ENCODE results near the gene HHLA2.

HHLA2 gene

DNA sequence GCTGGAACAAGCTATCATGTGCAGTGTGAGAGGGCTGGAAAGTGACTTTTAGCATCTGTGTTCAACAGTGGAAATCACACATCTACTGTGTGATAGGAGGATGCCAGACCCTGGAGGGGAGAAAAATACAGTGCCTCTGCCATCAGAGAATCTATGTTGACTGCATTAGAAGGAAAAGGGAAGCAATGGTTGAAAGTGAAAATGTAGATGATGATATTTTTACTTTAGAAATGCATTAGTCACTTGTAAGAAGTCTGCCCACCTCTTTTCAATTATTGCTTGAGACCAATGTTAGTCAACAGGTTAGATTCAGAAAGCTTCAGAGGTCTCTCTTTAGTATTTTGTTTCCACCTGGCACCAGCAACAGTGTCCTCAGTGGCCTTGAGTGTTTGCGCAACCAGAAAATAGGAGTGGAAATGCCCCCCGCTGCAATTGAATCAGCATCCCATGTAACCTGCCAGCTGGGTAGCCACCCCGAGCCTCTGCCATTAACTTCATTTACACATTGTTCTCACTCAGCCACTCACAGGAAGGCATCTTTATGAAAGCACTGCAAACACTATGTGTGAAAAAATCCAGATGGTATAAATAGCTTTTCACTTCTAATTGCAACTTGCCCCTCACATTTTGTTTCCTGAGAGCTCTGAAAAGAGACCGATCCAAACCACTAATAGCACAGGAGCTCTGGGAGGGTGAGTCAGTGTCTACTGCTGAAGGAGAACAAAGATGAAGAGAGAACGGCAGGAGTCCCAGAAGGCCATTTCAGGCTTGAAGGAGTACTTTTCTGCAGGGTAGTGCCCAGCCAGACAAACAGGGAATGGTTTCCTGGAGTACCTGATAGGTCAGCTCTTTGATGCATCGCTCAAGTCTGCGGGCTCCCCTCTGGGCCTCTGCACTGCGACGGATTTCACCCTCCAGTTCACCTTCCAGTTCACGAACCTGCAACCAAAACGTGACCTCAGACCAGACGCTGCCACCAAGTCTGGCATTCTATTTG lies 92.1 kb downstream of the HHLA2 start:
- DNase-seq (ENCODE audit: insufficient read length, low spot score) (no peak), FAIRE-seq (no peak)
- TF ChIP-seq POLR2A (IDR thresholded peaks at IDR 0.05; ENCODE audit: low read depth, low read length) (no peak), SPI1 (IDR thresholded peaks at IDR 0.05; ENCODE audit: low read depth, low read length) (peak; percentile 41; the same call in 1 of the 2 replicates)

DNA sequence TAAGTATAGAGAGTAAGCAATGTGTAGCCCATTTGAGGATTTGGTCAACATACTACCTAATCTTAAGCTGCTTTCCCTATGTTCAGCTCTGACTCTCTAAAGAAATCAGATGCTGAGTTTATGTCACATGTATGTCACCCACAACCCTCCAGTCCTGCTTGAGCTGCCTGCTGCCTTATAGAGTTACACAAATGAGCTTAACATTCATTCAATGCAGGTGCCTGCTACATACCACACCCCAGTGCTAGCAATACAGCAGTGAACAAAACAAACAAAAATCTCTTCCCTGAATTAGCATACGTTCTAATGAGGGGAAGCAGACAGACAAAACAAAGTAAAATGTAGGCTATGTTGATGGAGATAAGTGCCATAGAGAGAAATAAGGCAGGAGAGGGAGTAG lies 93.0 kb downstream of the HHLA2 start:
- TF ChIP-seq PAX5 (IDR thresholded peaks at IDR 0.05; ENCODE audit: insufficient read depth, low read length, severe bottlenecking) (no peak), POU2F2 (IDR thresholded peaks at IDR 0.05; ENCODE audit: low read depth, low read length) (no peak), POLR2AphosphoS5 (IDR thresholded peaks at IDR 0.05; ENCODE audit: low read depth, low read length) (no peak)
- peak; percentile 91 for FAIRE-seq
- DNase-seq (ENCODE audit: insufficient read length, low spot score), result no peak

DNA sequence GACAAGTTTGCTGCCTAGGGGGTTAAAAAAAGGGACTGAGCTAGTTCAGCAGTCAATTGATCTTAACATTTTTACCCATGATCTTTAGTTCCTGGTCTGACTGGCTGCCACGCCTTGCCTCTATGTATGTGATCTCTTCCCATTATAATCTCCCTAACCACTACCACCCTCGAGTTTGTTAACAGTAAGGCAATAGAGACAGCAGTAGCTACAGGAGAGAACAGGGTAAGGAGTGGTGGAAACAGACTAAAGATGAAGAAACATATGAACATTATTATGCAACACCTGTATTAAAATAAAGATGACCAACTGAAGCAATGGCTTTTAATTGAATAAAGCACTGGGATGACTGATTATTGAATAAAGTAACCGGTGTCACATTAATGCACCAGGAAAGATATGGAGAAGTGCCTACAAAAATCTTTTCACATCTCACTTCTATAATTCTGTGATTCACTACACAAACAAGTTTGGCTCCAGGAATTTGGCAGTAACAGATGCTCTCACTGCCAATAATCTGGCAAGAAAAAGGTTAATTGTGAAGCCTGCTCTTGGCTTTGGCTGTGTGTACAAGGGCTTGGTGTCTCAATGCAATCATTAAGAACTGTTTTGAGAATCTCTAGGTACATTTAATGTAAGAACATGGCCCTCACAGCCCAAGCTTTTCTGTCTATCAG lies 95.7 kb downstream of the HHLA2 start:
- DNase-seq (ENCODE audit: insufficient read length, low spot score), result no peak
- FAIRE-seq, result no peak
- no peak for TF ChIP-seq SPI1 (IDR thresholded peaks at IDR 0.05; ENCODE audit: low read depth, low read length)

DNA sequence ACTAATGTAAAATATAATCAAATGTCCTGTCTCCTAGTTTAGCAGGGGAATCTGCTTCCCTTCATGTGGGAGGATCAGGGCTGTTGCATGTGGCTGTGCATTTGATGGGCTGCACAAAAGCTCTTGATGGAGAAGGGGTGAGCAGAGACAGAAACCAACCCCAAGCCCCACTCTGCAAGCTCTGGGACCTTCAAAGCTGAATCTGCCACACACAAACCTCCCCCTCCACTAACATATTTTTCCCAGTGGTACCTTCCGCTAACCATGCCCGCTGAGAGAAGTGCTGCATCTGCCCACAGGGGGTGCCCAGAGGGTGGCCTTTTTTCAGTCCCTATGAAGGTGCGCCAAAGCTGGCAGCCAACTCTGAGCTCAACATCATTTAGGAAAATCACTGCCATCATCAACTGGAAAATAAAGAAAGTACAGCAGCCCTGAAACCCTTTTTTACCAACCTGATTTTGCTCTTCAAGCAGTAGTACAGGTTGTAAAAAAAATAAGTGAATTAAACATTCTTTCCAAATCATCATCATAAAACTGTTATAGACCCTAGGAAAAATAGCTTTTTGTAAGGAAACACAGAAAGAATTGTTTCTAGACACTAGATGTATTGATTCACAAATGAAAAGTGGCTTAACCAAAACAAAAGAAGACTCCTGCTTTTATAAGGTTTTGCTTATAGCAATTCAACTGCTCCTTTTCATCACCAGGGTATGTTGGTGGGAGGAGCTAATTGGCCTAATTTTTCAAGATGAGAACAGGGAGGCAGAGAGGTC lies 97.0 kb downstream of the HHLA2 start:
- FAIRE-seq, result no peak
- no peak for TF ChIP-seq TAF1 (IDR thresholded peaks at IDR 0.05; ENCODE audit: low read depth, low read length)
- no peak for TF ChIP-seq POLR2AphosphoS5 (IDR thresholded peaks at IDR 0.05; ENCODE audit: low read depth, low read length)
- no peak for TF ChIP-seq PAX5 (IDR thresholded peaks at IDR 0.05; ENCODE audit: insufficient read depth, low read length, severe bottlenecking)
- no peak for TF ChIP-seq POLR2A (IDR thresholded peaks at IDR 0.05; ENCODE audit: low read depth, low read length)
- no peak for TF ChIP-seq POU2F2 (IDR thresholded peaks at IDR 0.05; ENCODE audit: low read depth, low read length)
- no peak for TF ChIP-seq SPI1 (IDR thresholded peaks at IDR 0.05; ENCODE audit: low read depth, low read length)
- no peak for DNase-seq (ENCODE audit: insufficient read length, low spot score)

DNA sequence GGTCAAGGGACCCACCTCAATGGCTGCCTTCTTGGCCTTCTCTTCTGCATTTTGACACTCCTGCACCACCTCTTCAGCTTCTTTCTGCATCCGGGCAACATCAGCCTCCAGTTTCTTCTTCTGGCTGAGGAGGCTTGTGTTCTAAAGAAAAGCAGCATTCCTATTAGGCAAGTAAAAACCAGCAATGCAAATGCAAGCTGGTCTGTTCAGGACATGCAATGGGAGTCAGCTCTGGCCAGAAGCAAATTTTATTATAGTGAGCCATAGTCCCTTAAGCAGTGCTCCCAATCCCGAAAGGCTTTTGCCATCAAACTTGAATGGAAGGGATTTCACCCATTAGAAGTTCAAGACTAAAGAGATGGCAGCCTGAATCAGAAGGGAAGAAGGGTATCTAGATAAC lies 97.7 kb downstream of the HHLA2 start:
- DNase-seq (ENCODE audit: insufficient read length, low spot score), result no peak
- no peak for FAIRE-seq
- no peak for TF ChIP-seq POLR2AphosphoS5 (IDR thresholded peaks at IDR 0.05; ENCODE audit: low read depth, low read length)
- TF ChIP-seq POLR2A (IDR thresholded peaks at IDR 0.05; ENCODE audit: low read depth, low read length), result no peak
- no peak for TF ChIP-seq PAX5 (IDR thresholded peaks at IDR 0.05; ENCODE audit: insufficient read depth, low read length, severe bottlenecking)
- TF ChIP-seq TAF1 (IDR thresholded peaks at IDR 0.05; ENCODE audit: low read depth, low read length), result no peak
- TF ChIP-seq POU2F2 (IDR thresholded peaks at IDR 0.05; ENCODE audit: low read depth, low read length), result no peak
- TF ChIP-seq SPI1 (IDR thresholded peaks at IDR 0.05; ENCODE audit: low read depth, low read length), result no peak

DNA sequence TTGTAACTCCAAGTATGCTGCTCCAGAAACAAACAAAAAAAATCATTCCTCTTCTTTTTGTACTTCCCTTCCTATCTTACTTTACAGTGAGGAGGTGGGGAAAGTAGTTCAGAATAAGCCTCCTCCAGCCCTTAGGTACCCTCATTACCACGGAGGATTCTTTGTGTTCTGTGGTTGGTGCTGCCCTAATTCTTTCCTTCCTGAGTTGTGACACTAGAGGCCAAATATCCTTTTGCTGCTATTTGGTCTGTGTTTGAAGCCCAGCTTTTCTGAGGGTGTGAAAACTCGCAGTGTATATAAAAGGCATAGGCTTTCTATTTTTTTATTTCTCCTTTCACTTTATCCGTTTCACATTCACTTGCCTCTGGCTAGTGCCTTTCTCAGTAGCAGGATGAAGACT lies 98.2 kb downstream of the HHLA2 start:
- FAIRE-seq (no peak), DNase-seq (ENCODE audit: insufficient read length, low spot score) (no peak)
- TF ChIP-seq TAF1 (IDR thresholded peaks at IDR 0.05; ENCODE audit: low read depth, low read length) (no peak), POLR2AphosphoS5 (IDR thresholded peaks at IDR 0.05; ENCODE audit: low read depth, low read length) (no peak), POLR2A (IDR thresholded peaks at IDR 0.05; ENCODE audit: low read depth, low read length) (no peak), POU2F2 (IDR thresholded peaks at IDR 0.05; ENCODE audit: low read depth, low read length) (no peak), PAX5 (IDR thresholded peaks at IDR 0.05; ENCODE audit: insufficient read depth, low read length, severe bottlenecking) (no peak), SPI1 (IDR thresholded peaks at IDR 0.05; ENCODE audit: low read depth, low read length) (no peak)

DNA sequence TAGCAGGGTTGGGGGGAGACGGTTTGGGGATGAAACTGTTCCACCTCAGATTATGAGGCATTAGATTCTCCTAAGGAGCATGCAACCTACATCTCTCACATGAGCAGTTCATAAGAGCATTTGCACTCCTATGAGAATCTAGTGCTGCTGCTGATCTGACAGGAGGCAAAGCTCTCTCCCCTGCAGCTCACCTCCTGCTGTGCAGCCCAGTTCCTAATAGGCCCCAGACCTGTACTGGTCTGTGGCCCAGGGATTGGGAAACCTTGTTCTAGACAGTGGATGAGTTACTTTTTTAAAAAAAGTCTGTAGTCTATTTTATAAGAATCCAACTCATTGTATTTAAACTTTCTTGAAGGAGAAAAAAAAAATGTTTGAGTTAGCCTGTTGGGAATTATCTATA lies 100.0 kb downstream of the HHLA2 start:
- no peak for TF ChIP-seq POU2F2 (IDR thresholded peaks at IDR 0.05; ENCODE audit: low read depth, low read length)
- no peak for TF ChIP-seq TAF1 (IDR thresholded peaks at IDR 0.05; ENCODE audit: low read depth, low read length)
- TF ChIP-seq SPI1 (IDR thresholded peaks at IDR 0.05; ENCODE audit: low read depth, low read length), result no peak
- TF ChIP-seq PAX5 (IDR thresholded peaks at IDR 0.05; ENCODE audit: insufficient read depth, low read length, severe bottlenecking), result no peak
- TF ChIP-seq POLR2A (IDR thresholded peaks at IDR 0.05; ENCODE audit: low read depth, low read length), result no peak
- TF ChIP-seq POLR2AphosphoS5 (IDR thresholded peaks at IDR 0.05; ENCODE audit: low read depth, low read length), result no peak
- FAIRE-seq, result no peak
- no peak for DNase-seq (ENCODE audit: insufficient read length, low spot score)

DNA sequence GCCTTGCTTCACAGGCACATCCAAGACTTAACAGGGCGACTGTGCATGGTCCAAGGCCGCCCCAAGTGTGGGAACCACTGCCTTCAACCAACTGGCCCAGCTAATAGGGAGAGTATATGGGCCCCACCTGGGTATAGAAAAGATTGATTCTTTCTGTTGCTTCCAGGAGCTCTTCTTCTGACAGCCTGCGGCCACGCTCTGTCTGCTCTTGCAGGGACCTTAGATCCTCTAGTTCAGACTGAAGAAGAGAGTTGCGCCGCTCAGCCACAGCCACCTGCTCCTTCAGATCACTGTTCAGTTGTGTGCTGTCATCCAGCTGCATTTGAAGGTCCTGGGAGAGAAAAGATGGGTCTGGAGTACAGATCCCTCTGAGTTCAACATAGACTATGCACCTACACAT lies 102.2 kb downstream of the HHLA2 start:
- FAIRE-seq (no peak), DNase-seq (ENCODE audit: insufficient read length, low spot score) (no peak)
- no peak for TF ChIP-seq TAF1 (IDR thresholded peaks at IDR 0.05; ENCODE audit: low read depth, low read length)
- TF ChIP-seq POLR2A (IDR thresholded peaks at IDR 0.05; ENCODE audit: low read depth, low read length), result no peak
- TF ChIP-seq POU2F2 (IDR thresholded peaks at IDR 0.05; ENCODE audit: low read depth, low read length), result no peak
- TF ChIP-seq PAX5 (IDR thresholded peaks at IDR 0.05; ENCODE audit: insufficient read depth, low read length, severe bottlenecking), result no peak
- TF ChIP-seq POLR2AphosphoS5 (IDR thresholded peaks at IDR 0.05; ENCODE audit: low read depth, low read length), result no peak
- TF ChIP-seq SPI1 (IDR thresholded peaks at IDR 0.05; ENCODE audit: low read depth, low read length), result no peak

DNA sequence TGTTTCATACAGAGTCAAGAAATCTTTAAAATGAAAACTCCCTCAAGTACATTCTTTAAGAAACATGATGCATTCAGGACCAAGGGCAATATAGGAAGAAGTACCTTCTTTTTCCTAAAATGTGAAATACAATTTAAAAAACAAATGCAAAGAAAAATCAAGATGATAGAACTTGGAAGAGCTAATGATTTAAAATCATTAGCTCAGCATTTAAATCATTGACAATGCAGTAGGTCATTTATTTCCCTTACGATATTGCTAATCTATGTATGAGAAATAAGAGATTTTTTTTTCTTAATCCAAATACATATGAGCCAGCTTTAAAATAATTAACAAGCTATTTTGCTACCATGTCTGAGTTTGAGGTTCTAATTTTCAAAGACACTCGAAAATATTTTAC lies 105.5 kb downstream of the HHLA2 start:
- DNase-seq (ENCODE audit: insufficient read length, low spot score) (no peak), FAIRE-seq (no peak)
- TF ChIP-seq POU2F2 (IDR thresholded peaks at IDR 0.05; ENCODE audit: low read depth, low read length), result no peak
- TF ChIP-seq SPI1 (IDR thresholded peaks at IDR 0.05; ENCODE audit: low read depth, low read length), result no peak
- TF ChIP-seq TAF1 (IDR thresholded peaks at IDR 0.05; ENCODE audit: low read depth, low read length), result no peak
- TF ChIP-seq POLR2A (IDR thresholded peaks at IDR 0.05; ENCODE audit: low read depth, low read length), result no peak

All from GM12891 (cell line).